ENCODE results near the gene EXT2.

Gene EXT2

GRCh38 chr11:44101098-44101497 is 5.6 kb downstream of the EXT2 start:
- DNase-seq (ENCODE audit: low spot score), result no peak
- H3K4me3 ChIP-seq, result no peak overlapping the region
- TF ChIP-seq CTCF (IDR thresholded peaks at IDR 0.05), result no peak
- H3K27ac ChIP-seq, result no peak overlapping the region

- DNase-seq (ENCODE audit: low spot score), result no peak
- Histone ChIP-seq H3K4me3 (no peak overlapping the region), H3K27ac (no peak overlapping the region)
- TF ChIP-seq CTCF (IDR thresholded peaks at IDR 0.05), result no peak
Observed at GRCh38 chr11:44104481-44105294, 9.2 kb downstream of the EXT2 start.

- TF ChIP-seq CTCF (IDR thresholded peaks at IDR 0.05), result no peak
- no peak for DNase-seq (ENCODE audit: low spot score)
- H3K27ac ChIP-seq, result no peak overlapping the region
- H3K4me3 ChIP-seq, result no peak overlapping the region
Observed at GRCh38 chr11:44108260-44108659, 12.8 kb downstream of the EXT2 start.

- no peak for DNase-seq (ENCODE audit: low spot score)
- no peak overlapping the region for H3K4me3 ChIP-seq
- TF ChIP-seq CTCF (IDR thresholded peaks at IDR 0.05), result no peak
- H3K27ac ChIP-seq, result no peak overlapping the region
Observed at GRCh38 chr11:44110231-44110679, 14.8 kb downstream of the EXT2 start.

GRCh38 chr11:44112091-44112821 is 16.8 kb downstream of the EXT2 start:
- Histone ChIP-seq H3K27ac (no peak overlapping the region), H3K4me3 (no peak overlapping the region)
- TF ChIP-seq CTCF (IDR thresholded peaks at IDR 0.05), result no peak
- no peak for DNase-seq (ENCODE audit: low spot score)

GRCh38 chr11:44113018-44113417 is 17.5 kb downstream of the EXT2 start:
- no peak overlapping the region for H3K4me3 ChIP-seq
- TF ChIP-seq CTCF (IDR thresholded peaks at IDR 0.05), result no peak
- DNase-seq (ENCODE audit: low spot score), result no peak
- no peak overlapping the region for H3K27ac ChIP-seq

Measured in coronary artery (tissue), 2 donors.